Heart right ventricle (tissue), 16 donors: Measurements from ENCODE around the gene CYSRT1. TPM values are rescaled to one million over a fixed set of nuclear protein-coding genes. Genes with fewer than 3 reads are reported as not detected.

Source experiments
- ATAC-seq, 8 donors: fragments of 200-7000 bp; cut with Tn5 transposase; one replicate each; pipeline ENCODE4 v1.9.1; 2020; ENCODE audit warnings: mild to moderate bottlenecking in 8 of 8, moderate library complexity in 8 of 8, moderate number of reproducible peaks in 1 of 8
- DNase-seq, 2 donors: peaks; one replicate each; pipeline ENCODE4 v3.0.0-alpha.2; 2020
- H3K27ac ChIP-seq, 10 donors: fragments of 200-600 bp; sonication (generic) in 2 of 10; one replicate each; pipeline versions ENCODE4 v1.5.0 to v1.8.0; 2020 to 2022; ENCODE audit warnings: mild to moderate bottlenecking in 3 of 10
- H3K27me3 ChIP-seq, 7 donors: fragments of 200-600 bp; one replicate each; pipeline ENCODE4 v1.8.0; 2021 to 2022; ENCODE audit warnings: mild to moderate bottlenecking in 2 of 7
- H3K36me3 ChIP-seq, 9 donors: fragments of 200-600 bp; sonication (generic) in 1 of 9; one replicate each; pipeline versions ENCODE4 v1.5.0 to v1.8.0; 2020 to 2022; ENCODE audit warnings: mild to moderate bottlenecking in 2 of 9
- H3K4me1 ChIP-seq, 9 donors: fragments of 200-600 bp; sonication (generic) in 1 of 9; one replicate each; pipeline versions ENCODE4 v1.5.0 to v1.8.0; 2020 to 2022; ENCODE audit warnings: mild to moderate bottlenecking in 4 of 9
- H3K4me3 ChIP-seq, 10 donors: fragments of 200-600 bp; sonication (generic) in 2 of 10; one replicate each; pipeline versions ENCODE4 v1.5.0 to v1.8.0; 2020 to 2022; ENCODE audit warnings: mild to moderate bottlenecking in 7 of 10, moderate library complexity in 2 of 10
- H3K9me3 ChIP-seq, 11 donors: fragments of 200-600 bp in 10 of 11; sonication (generic) in 2 of 11; one replicate each; pipeline versions ENCODE4 v1.5.0 to v1.8.0; 2013 to 2022; ENCODE audit warnings: mild to moderate bottlenecking in 2 of 11, control low read depth in 1 of 11, moderate library complexity in 1 of 11
- CTCF ChIP-seq, 9 donors: fragments of 200-600 bp; sonication (generic) in 2 of 9; IDR thresholded peaks; one replicate each; pipeline versions ENCODE4 v1.5.0 to v1.8.0; 2021 to 2022; ENCODE audit warnings: antibody characterized with exemption in 9 of 9, mild to moderate bottlenecking in 5 of 9, moderate library complexity in 1 of 9
- WGBS, 2 donors: extraction: QIAGEN DNeasy Blood & Tissue Kit; methylation state at CpG; one replicate each; pipeline ENCODE4 v1.1.7; 2013; ENCODE audit warnings: inconsistent platforms in 1 of 2; 5-methylcytosine and 5-hydroxymethylcytosine counted together
- intact Hi-C, 10 donors: fragments of 100-400 bp; cut with DNase I; formaldehyde crosslinking; loops; one replicate each; pipeline versions ENCODE4 v1.11.1 to v1.14.2; 2022
- polyA plus RNA-seq, 2 donors: library from polyadenylated mRNA; stranded (reverse); fragments of 200-250 nt; gene quantifications; one replicate each; pipeline ENCODE4 v1.2.3, GENCODE V29; 2013
- total RNA-seq, 10 donors: library from RNA; stranded (reverse); fragmentation: NEBNext Ultra II Directional in 3 of 10; extraction: Animal tissue kit (Norgen Biotek cat#: 25700) in 3 of 10; gene quantifications; one replicate each; pipeline versions ENCODE4 v1.2.1 to v1.2.4, GENCODE V29; 2021 to 2023
- donor health status: Arrhythmogenic right ventricular cardiomyopathy.
- donor health status: ischemic (EF 13 %, LVEDD 7.1; RV severe dilation, severe dysfunction).
- donor health status: healthy with polysubstance abuse.
- donor health status: DM: no; HTN: yes; CAD: no.
- donor health status: DM: no; HTN: no; CAD: no.
- donor health status: ischemic (EF 25% LVEDD 6.9; RV normal size, moderate dysfunction).
- donor health status: ischemic (EF 25% LVEDD 5.7; RV mildly dilated, moderate dysfunction).
- donor health status: healthy.
- donor health status: DM: yes; HTN: yes; CAD: no.
- donor health status: Ischemic cardiomyopathy.
- donor health status: ischemic (EF 35%, LVEDD 5.7; RV mildly dilated, moderate dysfunction).
- donor health status: nonischemic (EF 11% LVEDD 7.7; RV severe dilation, severe dysfunction).
- donor health status: DM: yes; HTN: yes; CAD: no.
- donor health status: PGD.
- donor health status: ischemic (EF 29% LVEDD 5.4; RV normal size, mild dysfunction).
- donor health status: nonischemic (EF 23%, LVEDD 6.1; RV moderate dilation, normal function).

CYSRT1 gene
- total and polyA plus RNA-seq, 12 donors: 0.19 to 0.71 (median 0.37) TPM; not detected in 4

GRCh38 chr9:137227054-137227852 lies 2.3 kb downstream of the CYSRT1 start, which contains the start of gene RNF224:
Gene RNF224, plus strand, starts transcription at chr9:137227502. Its CDS starts 834 bp downstream, at chr9:137228336.
- intact Hi-C loops: loop anchor here in 8 of 10 donors (1.0 to 5.0 kb wide), 8 partner anchors 35 to 110 kb away; partner anchors contain the start of genes ANAPC2 (in 1 of the 8) and SSNA1 (in 1 of the 8)
- 41% methylated on average over 25 of the region's 25 CpGs for WGBS, 2 donors
- TF ChIP-seq CTCF (IDR thresholded peaks at IDR 0.05): peak; percentile 76 to 93 (median 88)
- DNase-seq (peak; percentile 65 to 78), ATAC-seq (peak in 5 of 8 donors; percentile 12 to 34 (median 25))
- Histone ChIP-seq H3K36me3 (no peaks in the 10 kb centered on the region), H3K4me1 (peaks cover 7 to 24% (median 18%) of the 10 kb centered on the region in 9 donors), H3K4me3 (no peak within 1 kb of the TSS), H3K27ac (no peak within 1 kb of the TSS), H3K27me3 (peaks cover 16 to 44% (median 43%) of the 10 kb centered on the region in 7 donors), H3K9me3 (no peaks in the 10 kb centered on the region)

GRCh38 chr9:137227853-137228505 lies 3.0 kb downstream of the CYSRT1 start:
- no peak for ATAC-seq

GRCh38 chr9:137228506-137228967 lies 3.6 kb downstream of the CYSRT1 start:
- Histone ChIP-seq H3K27me3 (peaks cover 16 to 57% (median 56%) of the 10 kb centered on the region in 7 donors), H3K4me3 (no peak overlapping the region), H3K36me3 (no peaks in the 10 kb centered on the region), H3K9me3 (no peaks in the 10 kb centered on the region), H3K4me1 (peaks cover 0 to 15% (median 10%) of the 10 kb centered on the region in 9 donors), H3K27ac (no peak overlapping the region)
- DNase-seq (no peak), ATAC-seq (no peak)
- 68% methylated on average over 29 of the region's 29 CpGs for WGBS, 2 donors
- TF ChIP-seq CTCF (IDR thresholded peaks at IDR 0.05): no peak
- intact Hi-C loops: loop anchor here in 7 of 10 donors (2.0 to 5.0 kb wide), 6 partner anchors 36 to 111 kb away; partner anchors contain the start of genes ANAPC2 (in 1 of the 7) and SSNA1 (in 1 of the 7)

More at GRCh38 chr9:137227853-137228505, 3.0 kb downstream of the CYSRT1 start:
- intact Hi-C loops: loop anchor here (1.0 to 5.0 kb wide), 8 partner anchors 36 to 111 kb away; partner anchors contain the start of genes ANAPC2 (in 1 of the 10) and SSNA1 (in 1 of the 10)
- H3K36me3 ChIP-seq: no peaks in the 10 kb centered on the region
- WGBS, 2 donors: 39 to 43% methylated on average over 18 of the region's 18 CpGs
- peaks cover under 1 to 17% (median 11%) of the 10 kb centered on the region in 9 donors for H3K4me1 ChIP-seq
- no peak for DNase-seq
- no peak overlapping the region for H3K4me3 ChIP-seq
- H3K27ac ChIP-seq: no peak overlapping the region
- no peaks in the 10 kb centered on the region for H3K9me3 ChIP-seq
- peaks cover 16 to 51% (median 50%) of the 10 kb centered on the region in 7 donors for H3K27me3 ChIP-seq
- TF ChIP-seq CTCF (IDR thresholded peaks at IDR 0.05): no peak
